Panc1 (cell line): ENCODE measurements around the gene PFN3. TPM values are rescaled to one million over a fixed set of nuclear protein-coding genes. Genes with fewer than 3 reads are reported as not detected.
"Not testable (repeated sequence)": the region's sequence is repeated elsewhere in the genome, so short reads cannot be mapped to it uniquely, and the experiment has no call there.

ENCODE experiments used
- ATAC-seq: fragments of 200-7000 bp; cut with Tn5 transposase; 2 replicates; pipeline ENCODE4 v1.9.1; 2020; ENCODE audit warnings: mild to moderate bottlenecking, moderate library complexity
- BruUV-seq: library from RNA; stranded (reverse); fragments of 400-500 nt; replicated peaks from 2 replicates; lab custom pipeline; 2021; lab: Mats Ljungman, UMichigan
- CTCF ChIA-PET: fragments of 300-600 bp; sonication (Branson Sonifier 250); formaldehyde crosslinking; loops from one replicate; lab custom pipeline; 2022; ENCODE audit warnings: antibody characterized with exemption; lab: Charles Lee
- POLR2A ChIA-PET: fragments of 300-600 bp; sonication (Branson Sonifier 250); formaldehyde crosslinking; loops from one replicate; lab custom pipeline; 2022; ENCODE audit warnings: antibody characterized with exemption; lab: Charles Lee
- DNase-seq: peaks from one replicate; pipeline ENCODE4 v3.0.0-alpha.2; 2010; ENCODE audit warnings: low read depth, low spot score
- H3K27ac ChIP-seq: 2 replicates; pipeline ENCODE4 v1.5.1; 2011; ENCODE audit warnings: mild to moderate bottlenecking, low read length, inconsistent platforms
- H3K27me3 ChIP-seq: fragments of 200-500 bp; sonication (Bioruptor generic); 2 replicates; pipeline ENCODE4 v1.6.0; 2014; ENCODE audit warnings: low read length, inconsistent platforms; ENCODE audit not compliant: control insufficient read depth, insufficient read depth
- H3K36me3 ChIP-seq: fragments of 200-500 bp; sonication (Bioruptor generic); 2 replicates; pipeline ENCODE4 v1.5.1; 2014; ENCODE audit warnings: inconsistent platforms, mild to moderate bottlenecking, low read length, moderate library complexity; ENCODE audit not compliant: control insufficient read depth, insufficient read depth
- H3K4me1 ChIP-seq: 2 replicates; pipeline ENCODE4 v1.5.1; 2011; ENCODE audit warnings: inconsistent platforms, mild to moderate bottlenecking, low read length, moderate library complexity; ENCODE audit not compliant: control insufficient read depth, insufficient read depth
- H3K4me3 ChIP-seq, 2 experiments: 2 replicates each; pipeline ENCODE4 v1.5.1; 2011 to 2012; ENCODE audit warnings: low read depth in 2 of 2, low read length in 2 of 2, mild to moderate bottlenecking in 2 of 2, inconsistent platforms in 1 of 2, moderate library complexity in 1 of 2
- H3K9me3 ChIP-seq: fragments of 200-500 bp; sonication (Bioruptor generic); 2 replicates; pipeline ENCODE4 v1.5.1; 2014; ENCODE audit warnings: low read depth, mild to moderate bottlenecking, inconsistent platforms, low read length, moderate library complexity; ENCODE audit not compliant: control insufficient read depth, insufficient read depth
- POLR2AphosphoS5 ChIP-seq: IDR thresholded peaks from 2 replicates; pipeline ENCODE4 v1.6.1; 2012; ENCODE audit warnings: mild to moderate bottlenecking, low read depth, low read length, moderate library complexity
- REST ChIP-seq, 2 experiments: IDR thresholded peaks; 2 replicates each; pipeline ENCODE4 v1.6.1; 2011 to 2012; ENCODE audit warnings: low read depth in 2 of 2, control low read depth in 1 of 2, low read length in 1 of 2, mild to moderate bottlenecking in 1 of 2, moderate library complexity in 1 of 2; ENCODE audit not compliant: insufficient read depth in 1 of 2
- SIN3A ChIP-seq: IDR thresholded peaks from 2 replicates; pipeline ENCODE4 v1.6.1; 2012; ENCODE audit warnings: low read depth, mild to moderate bottlenecking, low read length, moderate library complexity, borderline replicate concordance; ENCODE audit not compliant: insufficient read depth
- TCF7L2 ChIP-seq: IDR thresholded peaks from 2 replicates; pipeline ENCODE4 v1.6.1; 2011; ENCODE audit warnings: mild to moderate bottlenecking, low read depth, low read length, inconsistent platforms
- in situ Hi-C: cut with HindIII; loops from 2 replicates; pipeline ENCODE4 v1.10.0; 2016; ENCODE audit warnings: low sequenced_read_pairs, low pct_unique_long_range_greater_than_20kb
- intact Hi-C: fragments of 100-400 bp; cut with micrococcal nuclease; formaldehyde crosslinking; loops from one replicate; pipeline ENCODE4 v1.10.0; 2022; ENCODE audit not compliant: unreplicated experiment
- total RNA-seq: library from RNA; stranded (reverse); gene quantifications from one replicate; pipeline ENCODE4 v1.2.1, GENCODE V29; 2021; ENCODE audit not compliant: unreplicated experiment
- TF ChIP-seq, protein P1 (sequence below): fragments of 450-650 bp; IDR thresholded peaks from 2 replicates; pipeline ENCODE4 v1.5.1; 2017; ENCODE audit warnings: mild to moderate bottlenecking

Gene PFN3
- total RNA-seq, 1 experiment from 2014 or later: not detected

DNA sequence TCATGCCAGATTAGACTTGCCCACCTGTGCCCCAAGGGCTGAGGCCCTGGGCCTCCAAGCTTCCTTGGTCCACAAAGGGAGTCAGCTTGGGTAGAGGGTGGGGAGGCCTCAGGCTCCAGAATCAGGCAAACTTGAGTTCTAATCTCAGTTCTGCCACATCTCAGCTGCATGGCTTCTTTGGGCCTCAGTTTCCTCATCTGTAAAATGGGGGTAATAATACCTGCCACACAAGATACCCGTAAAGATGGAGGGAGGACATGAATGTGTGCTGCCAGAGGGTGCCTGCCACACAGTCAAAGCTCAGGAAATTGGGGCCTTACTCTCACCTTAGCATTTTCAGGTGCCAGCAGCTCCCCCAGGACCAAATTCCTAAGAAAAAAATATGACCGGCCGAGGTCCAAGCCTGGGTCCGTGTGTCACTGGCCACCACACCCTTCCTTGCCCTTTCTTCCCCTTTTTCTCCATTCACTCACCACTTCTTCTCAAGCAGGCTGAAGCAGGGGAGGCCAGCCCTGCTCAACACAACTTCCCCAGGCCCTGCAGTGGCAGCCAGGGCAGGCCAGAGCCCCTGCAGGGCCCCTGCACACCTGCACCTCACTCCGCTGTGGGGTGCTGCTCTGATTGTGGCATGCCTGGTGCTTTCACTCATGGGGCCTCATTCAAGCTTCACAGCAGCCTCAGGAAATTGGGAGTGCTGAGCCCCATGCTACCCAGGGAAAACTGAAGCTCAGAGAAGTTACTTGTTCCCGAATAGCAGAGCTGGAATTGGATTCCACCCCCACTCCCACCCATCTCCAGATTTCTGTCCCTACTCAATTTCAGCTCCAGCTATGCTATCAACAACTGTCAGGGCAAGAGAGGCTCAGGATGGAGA is 38.8 kb downstream of the PFN3 start:
- intact Hi-C loops: no loop called here
- CTCF ChIA-PET: interaction anchor here (0.8 kb wide), 1 partner anchor 9 kb away, joined by 5 read pairs; no protein-coding TSS in a partner anchor
- no peaks in the 10 kb centered on the region for H3K9me3 ChIP-seq

GRCh38 chr5:177360740-177361139 is 39.7 kb downstream of the PFN3 start:
- H3K36me3 ChIP-seq, BruUV-seq, H3K27ac ChIP-seq, H3K27me3 ChIP-seq, intact Hi-C loops, DNase-seq, H3K9me3 ChIP-seq, ATAC-seq, in situ Hi-C loops, H3K4me3 ChIP-seq: not testable (repeated sequence)
- ChIA-PET CTCF (interaction anchor here (0.8 kb wide), 1 partner anchor 10 kb away, joined by 5 read pairs; no protein-coding TSS in a partner anchor), POLR2A (interaction anchor here (0.5 to 1.4 kb wide), 4 partner anchors 9 to 64 kb away, joined by 4 to 6 read pairs (median 5); no protein-coding TSS in a partner anchor)
- H3K4me1 ChIP-seq: peaks cover 13% of the 10 kb centered on the region

More for the DNA sequence above, 38.8 kb downstream of the PFN3 start:
- Histone ChIP-seq H3K27ac (no peak overlapping the region), H3K4me1 (peaks cover 18% of the 10 kb centered on the region), H3K36me3 (no peaks in the 10 kb centered on the region), H3K4me3 (no peak overlapping the region), H3K27me3 (no peaks in the 10 kb centered on the region)
- TF ChIP-seq POLR2AphosphoS5: no peak
- no peak for TF ChIP-seq REST (IDR thresholded peaks at IDR 0.05; ENCODE audit: insufficient read depth in 1 of 2, low read depth in 2 of 2, low read length in 1 of 2)
- TF ChIP-seq TCF7L2: no peak
- TF ChIP-seq, protein P1, sequence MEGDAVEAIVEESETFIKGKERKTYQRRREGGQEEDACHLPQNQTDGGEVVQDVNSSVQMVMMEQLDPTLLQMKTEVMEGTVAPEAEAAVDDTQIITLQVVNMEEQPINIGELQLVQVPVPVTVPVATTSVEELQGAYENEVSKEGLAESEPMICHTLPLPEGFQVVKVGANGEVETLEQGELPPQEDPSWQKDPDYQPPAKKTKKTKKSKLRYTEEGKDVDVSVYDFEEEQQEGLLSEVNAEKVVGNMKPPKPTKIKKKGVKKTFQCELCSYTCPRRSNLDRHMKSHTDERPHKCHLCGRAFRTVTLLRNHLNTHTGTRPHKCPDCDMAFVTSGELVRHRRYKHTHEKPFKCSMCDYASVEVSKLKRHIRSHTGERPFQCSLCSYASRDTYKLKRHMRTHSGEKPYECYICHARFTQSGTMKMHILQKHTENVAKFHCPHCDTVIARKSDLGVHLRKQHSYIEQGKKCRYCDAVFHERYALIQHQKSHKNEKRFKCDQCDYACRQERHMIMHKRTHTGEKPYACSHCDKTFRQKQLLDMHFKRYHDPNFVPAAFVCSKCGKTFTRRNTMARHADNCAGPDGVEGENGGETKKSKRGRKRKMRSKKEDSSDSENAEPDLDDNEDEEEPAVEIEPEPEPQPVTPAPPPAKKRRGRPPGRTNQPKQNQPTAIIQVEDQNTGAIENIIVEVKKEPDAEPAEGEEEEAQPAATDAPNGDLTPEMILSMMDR: no peak
- TF ChIP-seq SIN3A: no peak
- ATAC-seq (no peak), DNase-seq (no peak)
- in situ Hi-C loops: no loop called here
- BruUV-seq: no TSS peak
- POLR2A ChIA-PET: interaction anchor here (1.4 kb wide), 1 partner anchor 10 kb away, joined by 6 read pairs; no protein-coding TSS in a partner anchor

DNA sequence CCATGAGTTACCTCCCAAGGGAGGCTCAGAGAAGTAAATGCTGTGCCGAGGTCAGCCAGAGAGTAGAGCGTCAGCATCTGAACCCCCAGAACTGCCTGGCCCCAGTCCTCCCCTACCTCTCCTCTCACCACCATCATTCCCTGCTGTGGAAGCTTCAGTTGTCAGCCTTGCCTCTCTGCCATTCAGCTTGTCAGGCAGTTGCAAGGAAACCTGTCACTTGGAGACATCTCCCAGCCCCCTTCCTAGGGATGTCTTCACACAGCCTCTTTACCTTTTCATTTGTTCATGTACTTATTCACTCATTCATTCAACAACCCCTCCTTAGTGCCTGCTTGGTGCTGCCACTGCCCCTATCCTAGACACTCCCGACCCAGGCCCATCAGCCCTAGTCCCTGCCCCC is 40.6 kb downstream of the PFN3 start:
- in situ Hi-C loops (no loop called here), intact Hi-C loops (no loop called here)
- Histone ChIP-seq H3K4me3 (no peak overlapping the region), H3K9me3 (no peaks in the 10 kb centered on the region), H3K27ac (no peak overlapping the region), H3K27me3 (no peaks in the 10 kb centered on the region), H3K4me1 (peaks cover 13% of the 10 kb centered on the region), H3K36me3 (no peaks in the 10 kb centered on the region)
- DNase-seq (no peak), ATAC-seq (no peak)
- CTCF ChIA-PET: no interaction called here
- POLR2A ChIA-PET: no interaction called here
- BruUV-seq: no TSS peak
- no peak for TF ChIP-seq REST (IDR thresholded peaks at IDR 0.05; ENCODE audit: insufficient read depth in 1 of 2, low read depth in 2 of 2, low read length in 1 of 2)
- no peak for TF ChIP-seq SIN3A
- TF ChIP-seq, protein P1: no peak
- no peak for TF ChIP-seq TCF7L2
- no peak for TF ChIP-seq POLR2AphosphoS5
